Glutamatergic neuron (in vitro differentiated cells): ENCODE data around the gene APOBEC2. TPM values are rescaled to one million over a fixed set of nuclear protein-coding genes. Genes with fewer than 3 reads are reported as not detected.

Source experiments
- DNase-seq: peaks from one replicate; pipeline ENCODE4 v3.0.0; 2022
- H3K27ac Mint-ChIP-seq: one replicate; pipeline ENCODE4 v1.8.0; 2020; ENCODE audit warnings: mild to moderate bottlenecking, mixed read lengths, inconsistent platforms; ENCODE audit not compliant: unreplicated experiment
- H3K27me3 Mint-ChIP-seq: one replicate; pipeline ENCODE4 v1.8.0; 2020; ENCODE audit warnings: mild to moderate bottlenecking, moderate library complexity, mixed read lengths, inconsistent platforms; ENCODE audit not compliant: unreplicated experiment
- H3K36me3 Mint-ChIP-seq: one replicate; pipeline ENCODE4 v1.8.0; 2020; ENCODE audit warnings: mild to moderate bottlenecking, mixed read lengths, inconsistent platforms; ENCODE audit not compliant: unreplicated experiment
- H3K4me1 Mint-ChIP-seq: one replicate; pipeline ENCODE4 v1.8.0; 2020; ENCODE audit warnings: mild to moderate bottlenecking, low read depth, mixed read lengths, inconsistent platforms; ENCODE audit not compliant: unreplicated experiment
- H3K4me3 Mint-ChIP-seq: one replicate; pipeline ENCODE4 v1.8.0; 2020; ENCODE audit warnings: mild to moderate bottlenecking, mixed read lengths, inconsistent platforms; ENCODE audit not compliant: unreplicated experiment
- H3K9me3 Mint-ChIP-seq: one replicate; pipeline ENCODE4 v1.8.0; 2020; ENCODE audit warnings: mild to moderate bottlenecking, moderate library complexity, mixed read lengths, inconsistent platforms; ENCODE audit not compliant: unreplicated experiment
- total RNA-seq: library from RNA; stranded (reverse); fragmentation: NEBNext Ultra II Directional; extraction: Animal tissue kit (Norgen Biotek cat#: 25700); gene quantifications from one replicate; pipeline ENCODE4 v1.2.1, GENCODE V29; 2021; ENCODE audit not compliant: unreplicated experiment
- TF ChIP-seq, protein P1 (sequence below): fragments of 200-600 bp; sonication (generic); IDR thresholded peaks from one replicate; pipeline ENCODE4 v1.5.0; 2021; ENCODE audit not compliant: partially characterized antibody, unreplicated experiment

The APOBEC2 gene
- total RNA-seq, 1 donor from 2014 or later, result 0.61 TPM

DNA sequence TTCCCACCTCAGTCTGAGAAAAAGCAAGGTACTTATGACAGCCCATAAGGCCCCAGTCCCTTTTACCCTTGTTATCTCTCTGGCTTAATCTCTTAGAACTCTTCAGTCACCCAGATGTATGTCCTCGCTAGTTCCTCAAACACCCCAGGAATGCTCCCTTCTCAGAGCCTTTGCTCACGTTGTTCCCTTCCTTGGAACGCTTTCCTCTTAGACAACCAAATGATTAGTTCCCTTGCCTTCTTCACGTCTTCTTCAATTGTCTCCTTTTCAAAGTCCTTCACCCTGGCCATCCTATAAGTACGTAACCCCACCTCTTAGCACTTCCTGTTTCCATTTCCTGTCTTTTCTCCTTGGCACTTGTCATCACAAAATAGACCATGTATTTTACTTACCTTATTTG lies 1.1 kb upstream of the APOBEC2 start:
- H3K9me3 Mint-ChIP-seq, result peaks cover 18% of the 10 kb centered on the region
- peaks cover 35% of the 10 kb centered on the region for H3K4me1 Mint-ChIP-seq
- H3K27me3 Mint-ChIP-seq, result peaks cover 7% of the 10 kb centered on the region
- H3K27ac Mint-ChIP-seq, result no peak overlapping the region
- no peaks in the 10 kb centered on the region for H3K36me3 Mint-ChIP-seq
- no peak for DNase-seq
- H3K4me3 Mint-ChIP-seq, result no peak overlapping the region
- TF ChIP-seq, protein P1, sequence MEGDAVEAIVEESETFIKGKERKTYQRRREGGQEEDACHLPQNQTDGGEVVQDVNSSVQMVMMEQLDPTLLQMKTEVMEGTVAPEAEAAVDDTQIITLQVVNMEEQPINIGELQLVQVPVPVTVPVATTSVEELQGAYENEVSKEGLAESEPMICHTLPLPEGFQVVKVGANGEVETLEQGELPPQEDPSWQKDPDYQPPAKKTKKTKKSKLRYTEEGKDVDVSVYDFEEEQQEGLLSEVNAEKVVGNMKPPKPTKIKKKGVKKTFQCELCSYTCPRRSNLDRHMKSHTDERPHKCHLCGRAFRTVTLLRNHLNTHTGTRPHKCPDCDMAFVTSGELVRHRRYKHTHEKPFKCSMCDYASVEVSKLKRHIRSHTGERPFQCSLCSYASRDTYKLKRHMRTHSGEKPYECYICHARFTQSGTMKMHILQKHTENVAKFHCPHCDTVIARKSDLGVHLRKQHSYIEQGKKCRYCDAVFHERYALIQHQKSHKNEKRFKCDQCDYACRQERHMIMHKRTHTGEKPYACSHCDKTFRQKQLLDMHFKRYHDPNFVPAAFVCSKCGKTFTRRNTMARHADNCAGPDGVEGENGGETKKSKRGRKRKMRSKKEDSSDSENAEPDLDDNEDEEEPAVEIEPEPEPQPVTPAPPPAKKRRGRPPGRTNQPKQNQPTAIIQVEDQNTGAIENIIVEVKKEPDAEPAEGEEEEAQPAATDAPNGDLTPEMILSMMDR, result no peak

DNA sequence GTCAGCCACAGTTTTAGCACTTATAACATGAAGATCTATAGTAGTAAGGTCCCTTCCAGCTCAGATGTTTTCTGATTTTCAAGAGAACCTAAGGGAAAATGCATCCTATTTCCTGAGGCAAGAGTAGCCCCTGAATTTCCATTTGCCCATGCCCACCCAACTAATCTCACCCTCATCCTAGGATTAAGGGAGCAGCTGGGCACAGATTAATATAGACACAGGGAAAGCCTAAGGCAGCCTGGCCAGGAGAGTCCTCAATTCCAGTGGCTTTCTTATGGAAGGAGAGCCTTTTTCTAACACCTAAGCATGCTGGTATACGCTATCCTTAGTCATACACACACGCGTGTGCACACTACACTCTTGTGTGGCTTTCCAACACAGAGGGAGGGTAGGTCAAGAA lies 1.5 kb downstream of the APOBEC2 start:
- TF ChIP-seq, protein P1, result no peak
- H3K27me3 Mint-ChIP-seq, result peaks cover 4% of the 10 kb centered on the region
- H3K4me3 Mint-ChIP-seq, result no peak overlapping the region
- no peak for DNase-seq
- no peak overlapping the region for H3K27ac Mint-ChIP-seq
- peaks cover 18% of the 10 kb centered on the region for H3K9me3 Mint-ChIP-seq
- H3K36me3 Mint-ChIP-seq, result no peaks in the 10 kb centered on the region
- peaks cover 35% of the 10 kb centered on the region for H3K4me1 Mint-ChIP-seq

DNA sequence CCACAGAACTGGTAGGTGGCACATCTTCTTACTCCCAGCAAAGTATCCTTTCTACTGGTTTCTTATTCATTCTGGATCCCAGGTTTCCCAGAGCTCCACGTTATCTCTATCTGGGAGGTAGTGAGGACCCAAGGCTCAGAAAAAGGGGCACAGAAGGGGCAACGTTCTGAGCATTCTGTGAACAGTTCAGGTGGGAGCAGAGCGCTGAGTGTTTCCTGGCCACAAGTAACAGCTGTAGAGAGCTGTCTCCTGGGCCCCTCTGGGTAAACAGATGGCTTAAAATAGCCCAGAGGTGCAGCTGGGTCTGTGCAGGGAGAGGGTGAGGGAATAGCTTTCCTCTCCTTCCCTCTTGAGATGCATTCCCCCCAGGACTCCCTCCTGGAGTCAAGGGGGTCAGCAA lies 2.1 kb downstream of the APOBEC2 start:
- Mint-ChIP-seq H3K36me3 (no peaks in the 10 kb centered on the region), H3K9me3 (peaks cover 18% of the 10 kb centered on the region), H3K4me3 (peak overlapping the region; percentile 34), H3K4me1 (peaks cover 30% of the 10 kb centered on the region), H3K27ac (peak overlapping the region; percentile 20), H3K27me3 (peaks cover 4% of the 10 kb centered on the region)
- TF ChIP-seq, protein P1, result no peak
- DNase-seq, result peak; percentile 28

DNA sequence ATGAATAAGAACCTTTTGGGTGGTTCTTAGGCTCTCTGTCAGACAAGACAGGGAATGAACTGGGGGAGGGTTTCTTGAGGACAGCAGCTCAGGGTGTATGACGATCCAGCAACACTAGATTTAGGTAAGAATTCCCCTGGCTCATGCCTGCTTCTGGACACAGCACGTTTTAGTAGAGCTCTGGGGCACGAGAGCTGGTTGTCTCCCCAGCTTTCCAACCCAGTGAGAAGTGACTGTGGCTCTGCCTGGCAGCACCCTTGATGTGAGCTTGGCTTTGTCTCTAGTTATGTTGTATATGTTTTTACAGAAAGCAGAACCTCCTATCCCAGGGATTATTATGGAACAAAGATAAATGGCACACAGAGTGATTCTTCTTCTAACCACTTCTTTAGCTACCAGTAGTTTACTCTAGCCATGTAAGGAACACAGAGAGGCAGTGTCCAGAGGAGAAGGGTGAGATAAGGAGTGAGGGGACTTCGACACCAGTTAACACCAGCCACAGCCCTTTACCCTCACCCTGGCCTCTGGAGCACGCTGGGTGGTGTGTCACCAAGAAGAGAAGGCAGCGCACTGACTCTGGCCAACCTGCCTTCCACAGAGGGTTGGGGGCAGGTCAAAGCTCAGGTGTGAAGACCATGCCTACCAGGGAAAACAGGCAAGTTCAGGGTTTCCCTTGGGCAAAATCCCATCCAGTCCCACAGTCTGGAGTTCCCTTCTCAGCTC lies 3.9 kb downstream of the APOBEC2 start:
- H3K27ac Mint-ChIP-seq, result no peak overlapping the region
- H3K4me1 Mint-ChIP-seq, result peaks cover 30% of the 10 kb centered on the region
- H3K4me3 Mint-ChIP-seq, result peak overlapping the region; percentile 13
- peaks cover 15% of the 10 kb centered on the region for H3K9me3 Mint-ChIP-seq
- TF ChIP-seq, protein P1, result no peak
- H3K27me3 Mint-ChIP-seq, result peaks cover 4% of the 10 kb centered on the region
- DNase-seq, result no peak
- H3K36me3 Mint-ChIP-seq, result no peaks in the 10 kb centered on the region

DNA sequence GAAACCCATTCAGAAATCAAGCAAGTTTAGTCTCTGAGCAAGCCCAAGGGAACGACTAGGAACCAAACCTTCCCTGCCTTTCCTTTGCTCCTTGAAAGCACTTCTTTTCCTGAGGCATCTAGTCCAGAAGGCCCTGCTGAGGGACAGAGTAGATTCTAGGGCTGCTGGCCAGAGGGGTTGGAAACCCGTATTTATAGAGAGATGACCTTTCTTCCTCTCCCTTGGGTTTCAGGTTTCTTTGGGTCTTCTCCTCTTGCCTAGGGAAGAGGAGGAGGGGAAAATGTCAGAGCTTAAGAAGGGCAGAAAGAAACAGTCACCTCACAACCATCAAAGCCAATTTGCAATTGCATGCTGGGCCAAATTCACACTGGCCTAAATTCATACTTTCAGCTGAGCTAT lies 5.8 kb downstream of the APOBEC2 start:
- H3K9me3 Mint-ChIP-seq, result peaks cover 13% of the 10 kb centered on the region
- no peak overlapping the region for H3K27ac Mint-ChIP-seq
- peaks cover 28% of the 10 kb centered on the region for H3K4me1 Mint-ChIP-seq

More for the DNA sequence above, 5.8 kb downstream of the APOBEC2 start:
- no peak for DNase-seq
- peaks cover 4% of the 10 kb centered on the region for H3K27me3 Mint-ChIP-seq
- H3K36me3 Mint-ChIP-seq, result no peaks in the 10 kb centered on the region
- TF ChIP-seq, protein P1, result no peak
- no peak overlapping the region for H3K4me3 Mint-ChIP-seq
